Activated CD4-positive, alpha-beta T cell treated with anti-CD3 and anti-CD28 coated beads for 1 hour (primary cell): ENCODE results near the gene HNRNPF.
A peak's percentile ranks its signal among the peaks of the same experiment; 100 is the strongest.

ENCODE experiments used
- DNase-seq: peaks from one replicate; pipeline ENCODE4 v3.0.0-alpha.2; 2020

HNRNPF gene

DNA sequence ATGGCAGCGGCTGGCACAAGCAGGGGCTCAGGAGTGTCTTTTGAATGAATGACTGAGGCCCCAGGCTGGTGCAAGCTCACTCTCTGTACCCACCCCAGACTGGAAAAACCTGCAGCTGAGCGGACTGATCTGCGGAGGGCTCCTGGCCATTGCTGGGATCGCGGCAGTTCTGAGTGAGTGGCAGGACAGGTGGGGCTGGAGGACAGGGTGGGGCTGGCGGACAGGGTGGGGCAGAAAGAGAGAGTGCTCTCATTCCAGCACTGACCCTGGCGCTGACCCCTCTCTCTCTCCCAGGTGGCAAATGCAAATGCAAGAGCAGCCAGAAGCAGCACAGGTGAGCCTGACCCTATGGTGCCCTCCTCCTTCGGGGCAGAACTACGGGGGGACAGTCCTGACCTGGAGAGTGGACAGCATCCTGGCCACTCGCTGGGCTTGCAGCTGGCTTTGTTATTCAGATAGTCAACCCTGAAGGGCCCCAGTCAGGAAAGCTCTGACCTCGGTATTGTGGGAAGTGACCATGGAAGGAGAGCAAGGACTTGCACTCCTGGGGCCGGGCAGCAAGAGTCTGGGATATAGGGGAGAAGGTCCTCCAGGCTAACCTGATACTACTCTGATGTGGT is 33.5 kb downstream of the HNRNPF start:
- no peak for DNase-seq

DNA sequence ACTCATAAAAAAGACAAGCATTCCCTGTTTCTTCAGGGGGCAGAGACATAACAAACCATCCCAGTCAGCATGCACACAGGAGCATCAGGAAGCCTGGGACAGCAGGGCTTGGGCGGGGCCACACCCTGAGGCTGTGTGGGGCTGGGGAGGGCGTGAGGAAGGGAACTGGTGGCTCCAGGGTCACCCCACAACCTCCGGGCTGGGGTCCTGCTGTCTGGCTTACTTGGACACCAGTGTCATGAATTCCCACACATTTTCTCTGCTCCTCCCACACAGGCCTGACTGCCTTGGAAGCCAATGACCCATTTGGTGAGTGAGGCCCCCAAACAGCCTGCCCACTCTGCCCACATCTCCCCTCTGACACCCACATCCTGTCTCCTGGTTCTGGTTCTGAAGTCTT is 34.8 kb downstream of the HNRNPF start:
- DNase-seq, result no peak

DNA sequence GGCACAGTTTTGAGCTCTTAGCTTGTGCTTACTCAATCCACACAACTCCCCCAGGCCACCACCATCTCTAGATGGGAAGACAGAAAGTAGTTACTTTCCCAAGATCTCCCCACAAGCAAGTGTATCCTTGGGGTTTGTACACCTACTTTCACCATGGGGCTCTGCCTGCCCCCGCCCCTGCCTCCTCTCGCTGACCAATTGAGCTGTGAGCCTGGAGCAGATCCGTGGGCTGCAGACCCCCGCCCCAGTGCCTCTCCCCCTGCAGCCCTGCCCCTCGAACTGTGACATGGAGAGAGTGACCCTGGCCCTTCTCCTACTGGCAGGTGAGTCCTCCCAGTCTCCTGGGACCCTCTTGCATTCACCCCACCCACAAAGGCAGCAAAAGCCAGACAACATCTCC is 35.5 kb downstream of the HNRNPF start:
- DNase-seq, result no peak

DNA sequence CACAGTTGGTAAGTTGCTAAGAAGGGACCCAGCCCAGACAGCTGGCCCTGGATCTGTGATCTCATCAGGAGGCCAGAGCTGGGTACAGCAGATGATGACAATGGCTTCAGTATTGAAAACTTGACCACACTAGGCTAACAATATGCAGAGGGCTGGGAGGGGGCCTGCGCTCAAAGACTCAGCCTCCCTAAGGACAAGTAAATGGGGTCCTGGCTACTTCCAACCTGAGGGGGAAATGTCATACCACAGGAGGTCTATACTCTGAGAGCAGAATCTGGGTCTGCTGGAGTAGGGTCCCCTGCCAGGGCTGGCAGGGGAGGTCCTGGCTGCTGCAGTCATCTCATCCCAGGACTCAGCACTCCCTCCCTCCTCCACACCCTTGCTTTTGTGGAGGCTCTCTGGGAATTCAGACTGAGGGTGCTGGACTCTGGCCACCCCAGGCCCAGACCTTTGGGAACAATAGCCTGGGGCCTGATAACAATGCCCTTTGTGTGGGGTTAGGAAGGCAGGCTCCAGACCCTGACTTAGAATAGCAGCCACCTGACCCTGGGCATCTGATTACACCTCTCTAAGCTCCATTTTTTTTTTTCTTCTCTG is 36.1 kb downstream of the HNRNPF start:
- DNase-seq, result no peak

DNA sequence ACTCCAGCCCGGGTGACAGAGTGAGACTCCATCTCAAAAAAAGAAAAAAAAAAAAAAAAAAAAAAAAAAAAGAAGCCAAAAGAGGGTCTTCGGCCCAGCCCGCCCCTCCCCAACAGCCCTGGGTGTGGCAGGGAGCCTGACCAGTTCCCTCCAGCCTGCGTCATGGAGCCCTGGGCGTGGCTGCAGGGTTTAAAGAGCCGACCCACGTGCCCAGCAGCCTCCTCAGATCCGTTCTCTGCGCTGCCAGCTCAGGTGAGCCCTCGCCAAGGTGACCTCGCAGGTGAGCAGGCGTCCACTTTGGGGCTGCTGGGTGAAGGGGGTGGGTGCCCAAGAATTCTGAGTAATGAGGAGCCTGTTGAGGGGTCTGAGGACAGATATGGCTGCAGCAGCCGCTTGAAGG is 37.6 kb downstream of the HNRNPF start, which contains the start of gene FXYD4:
Gene FXYD4 (plus strand): TSS at position 219 of the 400 bp plus-strand sequence. CDS start 2,111 bp downstream, outside the sequence.
- no peak for DNase-seq

DNA sequence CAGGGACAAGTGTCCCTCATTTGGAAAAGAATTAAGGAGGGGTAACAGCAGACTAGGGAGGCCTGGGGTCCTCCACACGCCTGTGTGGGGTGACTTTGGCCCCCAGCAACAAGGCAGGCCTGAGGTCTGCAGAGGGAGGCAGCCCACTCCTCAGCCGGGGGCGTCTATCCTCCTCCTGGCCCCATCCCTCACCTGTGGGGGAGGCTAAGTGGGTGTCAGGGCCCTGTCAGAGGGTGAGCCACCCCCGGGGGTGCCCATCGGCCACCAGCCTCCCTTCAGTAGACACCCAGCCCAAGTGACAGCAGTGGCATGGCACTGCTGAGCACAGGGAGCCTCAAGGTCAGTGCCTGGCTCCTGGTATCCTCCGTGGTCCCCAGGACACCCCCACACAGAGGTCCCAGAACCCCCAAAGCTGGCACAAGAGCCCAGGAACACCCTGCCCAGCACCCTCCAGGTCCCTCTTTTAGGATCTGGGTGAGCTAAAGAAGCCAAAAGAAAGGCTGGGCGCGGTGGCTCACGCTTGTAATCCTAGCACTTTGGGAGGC is 38.2 kb downstream of the HNRNPF start:
- DNase-seq, result no peak

DNA sequence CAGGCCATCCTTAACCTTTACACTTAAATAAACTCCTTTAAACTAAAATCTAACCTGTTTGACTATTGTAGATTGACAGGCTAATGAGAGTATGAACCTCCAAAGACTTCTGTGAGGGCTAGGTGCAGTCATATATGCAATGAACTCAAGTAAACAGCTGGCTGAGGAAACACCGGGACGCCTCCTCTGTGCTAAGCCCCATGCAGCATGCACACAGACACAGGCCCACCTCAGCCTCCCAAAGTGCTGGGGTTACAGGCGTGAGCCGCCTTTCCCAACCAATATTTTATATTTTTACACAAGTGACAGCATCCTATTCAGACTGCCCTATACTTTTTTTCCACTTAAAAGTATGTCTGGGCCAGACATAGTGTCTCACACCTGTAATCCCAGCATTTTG is 39.1 kb downstream of the HNRNPF start:
- DNase-seq, result no peak

DNA sequence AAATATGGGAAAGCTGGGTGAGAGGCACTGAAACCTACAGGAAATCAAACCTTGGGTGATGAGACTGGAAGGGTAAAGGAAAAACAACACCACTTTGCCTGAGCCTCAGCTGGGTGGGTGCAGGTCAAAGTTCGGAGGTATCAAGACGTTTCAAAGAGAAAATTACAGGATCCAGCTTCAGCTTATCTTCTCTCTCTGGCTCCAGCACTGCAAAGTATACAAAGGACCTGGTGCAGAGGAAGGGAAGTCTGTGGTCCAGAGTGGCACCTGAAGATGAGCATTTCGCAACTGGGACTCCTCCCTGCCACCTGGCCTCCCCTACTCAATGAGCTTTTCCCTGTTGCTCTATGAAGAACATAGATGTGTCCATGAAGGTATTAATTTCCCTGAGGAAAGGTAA is 44.0 kb downstream of the HNRNPF start:
- DNase-seq, result no peak

DNA sequence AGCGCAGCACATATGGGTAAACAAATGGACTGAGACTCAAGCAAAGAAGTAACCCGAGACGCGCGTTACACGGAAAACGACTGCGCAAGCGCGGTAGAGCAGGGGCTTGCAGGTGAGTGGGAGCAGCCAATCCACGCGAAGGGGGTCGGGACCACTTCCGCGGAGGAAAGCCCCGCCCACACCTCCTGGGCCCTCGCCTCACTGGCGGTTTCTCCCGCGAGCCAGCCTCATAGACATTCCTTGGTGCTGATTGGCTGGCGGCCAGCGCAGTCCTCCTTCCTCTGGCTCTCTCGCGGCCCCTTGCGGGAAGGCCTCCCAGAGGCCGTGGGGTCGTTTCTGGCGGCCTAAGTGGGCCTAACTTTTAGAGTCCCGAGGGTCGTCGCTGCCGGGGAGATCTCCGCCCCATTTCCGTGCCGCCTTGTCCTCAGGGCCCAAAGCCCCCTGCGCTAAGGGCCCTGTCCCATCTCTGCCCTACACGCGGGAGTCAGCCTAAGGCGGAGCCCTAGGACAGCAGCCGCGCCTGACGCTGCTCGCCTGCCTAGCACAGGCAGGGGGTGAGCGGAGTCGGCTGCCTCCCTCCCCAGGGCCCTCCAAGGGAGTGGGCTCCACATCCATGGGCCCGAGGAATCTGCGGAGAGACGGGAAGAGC is 46.7 kb downstream of the HNRNPF start:
- DNase-seq, result peak; percentile 97

DNA sequence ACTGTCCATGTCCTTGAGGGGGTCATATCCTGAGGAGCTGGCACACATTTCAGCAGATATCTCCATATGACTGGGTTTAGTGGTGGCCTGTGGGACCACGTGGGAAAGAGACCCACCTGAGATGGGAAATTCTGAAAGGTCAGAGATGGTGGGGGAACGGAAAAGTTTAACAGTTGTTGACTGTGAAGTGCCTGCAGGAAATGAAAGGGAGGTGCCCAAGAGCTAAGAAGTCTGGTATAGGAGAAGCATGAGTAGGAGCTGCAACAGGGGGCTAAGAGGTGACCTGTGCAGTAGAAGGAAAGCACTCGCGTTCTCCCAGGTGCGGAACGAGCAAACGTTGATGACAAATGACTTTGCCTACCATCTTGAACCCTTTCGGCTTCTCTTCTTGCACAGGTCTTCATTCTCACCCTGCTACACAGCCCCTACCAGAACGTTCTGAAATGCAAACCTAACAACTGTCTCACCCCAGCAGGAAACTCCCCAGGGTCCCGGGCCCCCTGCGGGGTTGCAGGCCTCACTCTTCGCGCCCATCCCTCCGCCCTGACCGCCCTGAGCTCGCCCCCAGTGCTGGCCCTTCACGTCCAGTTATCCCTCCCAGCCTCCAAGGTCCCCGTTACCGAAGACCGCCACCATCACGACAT is 47.3 kb downstream of the HNRNPF start:
- no peak for DNase-seq

DNA sequence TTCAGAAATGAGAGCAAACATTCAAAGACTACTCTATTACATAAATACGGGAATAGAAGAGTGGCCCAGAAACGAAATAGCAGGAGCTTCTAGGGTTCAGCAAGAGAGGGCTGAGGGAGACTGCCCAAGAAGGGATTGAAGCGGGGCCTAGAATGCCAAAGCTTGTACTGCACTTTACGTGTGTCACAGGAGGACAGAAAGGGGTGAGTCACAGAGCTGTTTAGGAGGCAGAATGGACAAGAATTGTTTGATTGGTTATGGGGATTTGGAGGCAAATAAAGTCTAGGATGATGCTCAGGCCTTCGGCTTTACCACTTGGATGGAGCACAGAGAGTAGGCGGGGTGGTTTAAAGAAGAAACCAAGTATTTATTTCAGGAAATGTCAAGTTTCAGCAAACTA is 48.9 kb downstream of the HNRNPF start:
- no peak for DNase-seq

DNA sequence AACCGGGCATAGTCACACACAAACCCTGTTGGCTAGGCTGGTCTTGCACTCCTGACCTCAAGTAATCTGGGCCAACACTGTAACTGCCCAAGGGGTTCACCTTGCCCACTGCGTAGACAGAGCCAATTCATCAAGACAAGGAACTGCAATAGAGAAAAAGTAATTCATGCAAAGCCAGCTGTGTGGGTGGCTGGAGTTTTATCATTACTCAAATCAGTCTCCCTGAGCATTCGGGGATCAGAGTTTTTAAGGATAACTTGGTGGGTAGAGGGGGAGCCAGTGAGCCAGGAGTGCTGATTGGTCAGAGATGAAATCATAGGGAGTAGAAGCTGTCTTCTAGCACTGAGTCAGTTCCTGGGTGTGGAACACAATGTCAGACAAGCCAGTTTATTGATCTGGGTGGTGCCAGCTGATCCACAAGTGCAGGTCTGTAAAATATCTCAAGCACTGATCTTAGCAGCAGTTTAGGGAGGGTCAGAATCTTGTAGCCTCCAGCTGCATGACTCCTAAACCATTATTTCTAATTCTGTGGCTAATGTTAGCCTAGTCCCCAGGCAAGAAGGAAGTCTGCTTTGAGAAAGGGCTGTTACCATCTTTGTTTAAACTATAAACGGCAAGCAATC is 53.1 kb downstream of the HNRNPF start:
- no peak for DNase-seq

DNA sequence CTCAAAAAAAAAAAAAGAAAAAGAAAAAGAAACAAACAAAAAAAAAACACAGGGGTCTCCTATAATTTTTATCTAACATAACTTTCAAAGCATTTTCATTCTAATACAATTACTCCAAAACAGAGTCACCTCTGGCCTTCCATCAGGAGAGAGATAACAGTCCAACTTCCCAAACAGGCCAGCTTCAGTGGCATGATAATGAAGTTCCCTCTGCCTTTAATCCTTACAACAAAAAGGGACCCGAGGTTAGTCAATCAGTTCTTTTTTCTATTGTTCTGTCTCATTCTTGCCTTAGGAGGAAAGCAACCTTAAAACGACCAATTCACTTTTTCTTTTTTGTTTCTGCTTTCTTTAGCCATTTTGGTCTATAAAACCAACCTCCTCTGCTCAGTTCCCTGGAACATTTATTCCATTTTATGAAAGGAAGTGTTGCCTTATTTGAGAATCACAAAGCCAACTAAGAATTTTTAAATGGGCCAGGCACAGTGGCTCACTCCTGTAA is 54.1 kb downstream of the HNRNPF start:
- no peak for DNase-seq

DNA sequence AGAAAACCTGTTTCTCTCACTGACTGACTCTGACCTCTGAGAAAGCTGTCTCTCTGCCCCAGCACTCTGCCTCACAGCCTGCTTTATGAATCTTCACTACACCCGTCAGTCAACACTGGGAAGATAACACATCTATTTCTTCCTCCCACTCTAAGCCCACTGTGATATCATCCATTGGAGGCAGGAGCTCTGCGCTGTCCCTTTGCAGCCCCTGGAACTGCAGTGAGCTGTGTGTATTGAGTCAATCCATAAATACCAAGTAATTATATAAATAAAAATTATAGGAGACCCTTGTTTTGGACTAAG is 54.7 kb downstream of the HNRNPF start:
- DNase-seq, result no peak

DNA sequence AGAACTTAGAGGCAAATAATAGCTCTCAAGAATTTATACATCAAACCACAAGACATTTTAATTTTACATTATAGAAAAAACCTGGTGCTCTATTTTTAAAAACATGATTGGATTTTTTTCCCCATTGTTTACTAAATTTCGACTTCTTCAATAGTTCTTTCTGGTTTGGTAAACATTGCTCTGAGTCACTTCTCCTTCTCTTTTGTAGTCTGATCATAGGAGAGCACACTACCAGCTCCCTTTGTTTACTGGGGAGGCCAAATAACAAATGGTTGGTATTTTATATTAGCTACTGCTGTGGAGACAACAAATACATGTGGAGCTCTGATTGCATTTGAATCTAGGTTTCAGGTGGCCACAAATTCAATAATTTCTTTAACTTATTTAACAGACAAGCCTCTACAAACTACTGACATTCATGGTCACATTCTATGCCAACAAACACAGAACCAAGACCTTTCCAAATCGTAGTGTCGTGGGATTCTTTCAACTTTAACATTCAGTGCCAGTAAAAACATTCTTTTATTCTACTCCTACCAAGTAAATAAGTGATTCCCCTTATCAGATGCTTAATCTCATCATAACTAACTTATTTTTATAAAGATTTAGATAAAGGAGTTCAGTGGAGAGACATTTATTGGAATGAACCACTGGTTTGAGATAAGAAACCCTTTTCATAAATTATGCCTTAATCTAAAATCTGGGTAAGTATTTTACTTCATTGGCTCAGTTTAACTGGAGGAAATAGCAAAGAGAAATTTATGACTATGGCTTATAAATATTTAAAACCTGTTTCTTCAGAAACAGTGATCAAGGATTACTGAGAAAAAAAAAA is 55.3 kb downstream of the HNRNPF start:
- DNase-seq, result no peak

DNA sequence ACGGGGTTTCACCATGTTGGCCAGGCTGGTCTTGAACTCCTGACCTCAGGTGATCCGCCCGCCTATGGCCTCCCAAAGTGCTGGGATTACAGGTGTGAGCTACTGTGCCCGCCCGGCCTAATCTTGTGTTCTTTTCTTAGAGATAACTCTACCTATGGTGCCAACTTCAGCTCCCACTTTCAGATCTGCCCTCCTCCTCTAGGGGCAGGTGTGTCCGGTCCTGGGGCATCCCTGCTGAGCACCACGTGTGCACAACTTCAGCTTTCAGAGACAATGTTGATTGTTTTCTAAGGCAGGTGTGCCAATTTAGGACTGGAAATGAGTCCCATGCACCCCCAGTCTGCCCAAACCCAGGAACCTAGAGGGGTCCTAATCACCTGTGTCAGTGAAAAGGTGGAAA is 56.0 kb downstream of the HNRNPF start:
- no peak for DNase-seq

DNA sequence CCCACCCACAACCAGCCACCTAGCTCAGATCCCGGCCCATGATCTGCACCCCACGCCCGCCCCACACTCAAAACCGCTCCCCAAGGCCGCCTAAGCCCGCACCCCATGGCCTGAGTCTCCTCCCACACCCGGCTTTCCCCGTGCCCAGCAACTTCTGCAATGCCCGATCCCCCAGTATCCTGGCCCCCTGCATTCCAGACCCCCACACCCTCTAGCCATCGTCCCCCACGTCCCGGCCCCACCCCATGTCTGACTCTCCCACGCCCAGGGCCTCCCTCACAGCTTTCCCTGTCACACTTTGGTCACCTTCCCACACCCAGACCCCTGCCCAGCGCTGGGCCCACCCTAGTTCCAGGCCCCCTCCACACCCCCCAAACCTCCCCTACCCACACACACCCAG is 57.7 kb downstream of the HNRNPF start:
- no peak for DNase-seq

DNA sequence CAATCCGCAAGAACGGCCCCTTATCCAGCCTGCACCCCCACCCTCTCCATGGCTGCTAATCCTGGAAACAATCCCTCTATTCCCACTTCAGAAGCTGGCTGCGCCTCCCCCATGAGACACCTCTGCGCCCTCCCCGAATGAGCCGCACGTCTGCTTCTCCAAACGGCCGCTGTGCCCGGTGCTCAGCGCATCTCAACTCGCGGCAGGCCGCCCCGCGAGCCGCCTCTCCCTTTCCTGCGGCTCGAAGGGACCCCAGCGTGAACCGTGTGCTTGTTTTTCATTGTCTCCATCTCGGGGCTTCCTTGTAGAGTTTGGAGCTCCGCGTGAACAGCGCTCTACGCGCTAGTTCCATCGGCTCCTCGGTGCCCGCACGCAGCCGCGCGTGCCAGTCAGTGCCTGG is 58.3 kb downstream of the HNRNPF start:
- no peak for DNase-seq

DNA sequence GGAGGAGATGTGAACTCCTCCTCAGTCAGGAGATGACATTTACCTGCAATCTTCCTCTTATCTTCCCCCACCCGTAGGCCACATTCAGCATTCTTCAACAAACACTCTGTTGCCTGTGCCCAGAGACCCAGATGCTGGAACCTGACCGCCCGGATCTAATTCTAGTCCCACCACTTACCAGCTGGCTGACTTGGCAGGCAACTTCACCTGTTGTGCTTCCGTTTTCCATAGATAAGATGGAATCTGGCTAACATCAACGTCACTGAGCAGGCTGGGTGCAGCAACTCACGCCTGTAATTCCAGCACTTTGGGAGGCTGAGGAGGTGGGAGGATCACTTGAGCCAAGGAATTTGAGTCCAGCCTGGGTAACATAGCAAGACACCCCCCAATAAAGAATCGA is 58.8 kb downstream of the HNRNPF start:
- DNase-seq, result no peak

DNA sequence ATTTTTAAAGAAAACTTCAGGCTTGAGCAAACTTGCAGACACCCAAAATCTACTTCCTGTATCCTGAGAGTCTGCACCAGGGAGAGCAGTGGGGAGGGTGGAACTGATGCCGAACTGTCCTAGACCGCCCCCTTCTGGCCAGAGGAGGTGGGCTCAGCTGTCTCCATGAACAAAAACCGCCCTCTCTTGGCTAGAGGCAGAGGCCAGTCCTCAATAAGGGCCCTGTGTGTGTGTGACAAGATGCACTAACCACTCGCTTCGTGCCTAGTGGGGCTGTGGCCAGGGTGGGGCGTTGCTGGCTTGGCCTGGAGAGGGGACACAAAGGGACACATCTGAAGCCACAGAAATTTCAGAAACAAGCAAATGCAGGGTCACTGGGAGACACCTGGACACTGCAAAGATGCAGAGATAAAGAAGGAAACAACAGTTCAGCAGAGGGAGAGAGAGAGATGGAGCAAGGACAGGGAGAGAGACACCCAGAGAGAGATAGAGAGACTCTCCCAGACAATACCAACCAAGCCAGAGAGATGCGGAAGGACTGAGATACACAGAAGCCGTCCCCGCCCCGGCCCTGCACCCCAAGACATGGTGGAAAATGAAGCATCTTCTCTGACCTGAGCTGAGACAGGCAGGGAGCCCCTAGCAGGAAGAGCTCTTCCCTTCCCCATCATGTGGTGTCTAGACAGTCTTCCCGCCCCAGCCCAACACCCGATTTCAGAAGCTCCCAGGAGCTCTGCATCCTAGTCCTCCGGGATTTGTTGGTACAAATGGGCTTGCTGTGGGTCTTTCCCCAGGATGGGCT is 60.3 kb downstream of the HNRNPF start:
- peak; percentile 75 for DNase-seq

DNA sequence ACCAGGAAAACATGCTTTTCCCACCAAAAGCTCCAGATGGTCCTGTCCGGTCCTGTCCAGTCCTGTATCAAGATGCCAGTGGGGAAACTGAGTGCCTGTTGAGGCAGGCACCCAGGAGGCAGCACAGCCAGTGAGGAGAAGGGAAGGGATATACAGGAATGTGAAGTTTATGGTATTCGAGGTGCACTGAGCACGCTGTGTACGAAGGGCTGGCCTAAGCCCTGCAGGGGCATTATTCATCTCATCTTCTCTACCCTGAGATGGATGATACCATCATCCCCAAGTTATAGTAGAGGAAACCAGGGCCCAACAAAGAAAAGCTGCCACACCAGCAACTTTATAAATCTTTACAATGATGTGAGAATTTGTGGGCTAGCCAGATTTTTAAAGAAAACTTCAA is 61.0 kb downstream of the HNRNPF start:
- DNase-seq, result no peak

DNA sequence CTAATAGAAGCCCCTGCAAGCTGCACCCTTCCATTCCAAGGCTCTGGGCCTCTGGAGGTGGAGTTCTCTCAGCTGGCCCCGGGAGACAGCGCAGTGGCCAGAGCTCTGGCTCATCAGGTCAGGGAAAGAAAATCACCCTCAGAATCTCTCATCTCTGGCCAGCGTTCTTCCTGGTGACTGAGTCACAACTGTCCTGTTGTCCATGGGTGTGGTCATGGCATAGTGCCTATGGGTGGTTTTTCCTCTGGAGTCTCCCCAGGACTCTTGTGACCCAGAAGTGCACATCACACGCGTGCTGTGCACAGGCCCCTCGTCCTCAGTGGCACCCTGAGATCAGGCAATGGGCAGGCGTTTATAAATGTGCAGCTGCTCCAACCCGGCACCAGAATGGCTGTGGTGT is 64.9 kb downstream of the HNRNPF start:
- DNase-seq, result no peak
